ENCODE data around the gene FHIT. TPM values are rescaled to one million over a fixed set of nuclear protein-coding genes. Genes with fewer than 3 reads are reported as not detected.

The FHIT gene
- total RNA-seq, 2 donors from 2014 or later, result 10.4 to 15.8 TPM

DNA sequence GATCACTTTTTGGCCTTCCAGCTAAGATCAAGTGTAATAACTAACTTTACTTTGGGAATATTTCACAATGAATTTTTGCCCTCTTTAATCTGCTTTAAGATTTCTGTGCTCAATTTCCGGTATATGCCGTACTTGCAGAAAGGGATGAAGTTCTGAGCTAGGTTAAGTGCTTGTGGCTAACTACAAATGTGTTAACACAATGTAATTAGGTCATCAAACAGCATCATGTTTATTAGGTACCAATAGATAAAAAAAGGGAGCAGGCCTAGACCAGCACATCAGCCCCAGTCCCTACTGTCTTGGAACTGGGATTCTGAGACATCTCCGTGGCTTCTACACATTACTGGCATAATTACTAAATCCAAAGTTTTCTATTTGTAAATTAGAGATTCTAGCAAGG, 1268.7 kb downstream of the FHIT start:
- H3K27me3 ChIP-seq, result no peaks in the 10 kb centered on the region
- H3K9me3 ChIP-seq, result no peaks in the 10 kb centered on the region
- H3K4me1 ChIP-seq, result no peaks in the 10 kb centered on the region
- DNase-seq (no peak), ATAC-seq (no peak)
- no peak overlapping the region for H3K4me3 ChIP-seq
- TF ChIP-seq POLR2A (IDR thresholded peaks at IDR 0.05), result no peak
- TF ChIP-seq, protein P1, sequence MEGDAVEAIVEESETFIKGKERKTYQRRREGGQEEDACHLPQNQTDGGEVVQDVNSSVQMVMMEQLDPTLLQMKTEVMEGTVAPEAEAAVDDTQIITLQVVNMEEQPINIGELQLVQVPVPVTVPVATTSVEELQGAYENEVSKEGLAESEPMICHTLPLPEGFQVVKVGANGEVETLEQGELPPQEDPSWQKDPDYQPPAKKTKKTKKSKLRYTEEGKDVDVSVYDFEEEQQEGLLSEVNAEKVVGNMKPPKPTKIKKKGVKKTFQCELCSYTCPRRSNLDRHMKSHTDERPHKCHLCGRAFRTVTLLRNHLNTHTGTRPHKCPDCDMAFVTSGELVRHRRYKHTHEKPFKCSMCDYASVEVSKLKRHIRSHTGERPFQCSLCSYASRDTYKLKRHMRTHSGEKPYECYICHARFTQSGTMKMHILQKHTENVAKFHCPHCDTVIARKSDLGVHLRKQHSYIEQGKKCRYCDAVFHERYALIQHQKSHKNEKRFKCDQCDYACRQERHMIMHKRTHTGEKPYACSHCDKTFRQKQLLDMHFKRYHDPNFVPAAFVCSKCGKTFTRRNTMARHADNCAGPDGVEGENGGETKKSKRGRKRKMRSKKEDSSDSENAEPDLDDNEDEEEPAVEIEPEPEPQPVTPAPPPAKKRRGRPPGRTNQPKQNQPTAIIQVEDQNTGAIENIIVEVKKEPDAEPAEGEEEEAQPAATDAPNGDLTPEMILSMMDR (IDR thresholded peaks at IDR 0.05), result no peak
- no peak overlapping the region for H3K27ac ChIP-seq
- 93% methylated on average over 3 of the region's 3 CpGs for WGBS, 2 donors
- intact Hi-C loops (cut with DNase I), result no loop called here
- no peaks in the 10 kb centered on the region for H3K36me3 ChIP-seq (replicated peaks in 1 of 2; ENCODE audit: insufficient read depth in 1 of 2, low read depth in 2 of 2)

DNA sequence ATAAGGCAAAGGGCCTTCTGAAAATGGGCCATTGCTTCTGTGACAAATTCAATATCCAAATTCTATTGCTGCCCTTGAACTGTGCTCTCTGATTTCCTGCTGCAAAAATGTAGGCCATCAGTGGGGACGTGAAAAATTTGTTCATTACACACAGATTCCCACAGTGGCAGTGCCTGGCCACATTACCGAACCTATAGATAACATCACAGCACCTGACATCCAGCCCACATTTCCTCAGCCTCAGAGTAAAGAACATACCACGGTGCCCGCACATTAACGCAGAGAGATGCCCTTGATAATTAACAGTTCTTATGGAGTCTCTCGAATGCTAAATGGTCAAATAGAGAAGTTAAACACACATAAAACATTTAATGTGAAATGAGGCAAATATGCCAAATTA, 1269.9 kb downstream of the FHIT start:
- 63 to 66% methylated on average over 6 of the region's 6 CpGs for WGBS, 2 donors
- Histone ChIP-seq H3K9me3 (no peaks in the 10 kb centered on the region), H3K4me1 (no peaks in the 10 kb centered on the region), H3K36me3 (replicated peaks in 1 of 2; ENCODE audit: insufficient read depth in 1 of 2, low read depth in 2 of 2) (no peaks in the 10 kb centered on the region), H3K27me3 (no peaks in the 10 kb centered on the region), H3K27ac (no peak overlapping the region), H3K4me3 (no peak overlapping the region)
- intact Hi-C loops (cut with DNase I), result no loop called here
- TF ChIP-seq, protein P1 (IDR thresholded peaks at IDR 0.05), result no peak
- no peak for TF ChIP-seq POLR2A (IDR thresholded peaks at IDR 0.05)
- no peak for DNase-seq
- no peak for ATAC-seq

DNA sequence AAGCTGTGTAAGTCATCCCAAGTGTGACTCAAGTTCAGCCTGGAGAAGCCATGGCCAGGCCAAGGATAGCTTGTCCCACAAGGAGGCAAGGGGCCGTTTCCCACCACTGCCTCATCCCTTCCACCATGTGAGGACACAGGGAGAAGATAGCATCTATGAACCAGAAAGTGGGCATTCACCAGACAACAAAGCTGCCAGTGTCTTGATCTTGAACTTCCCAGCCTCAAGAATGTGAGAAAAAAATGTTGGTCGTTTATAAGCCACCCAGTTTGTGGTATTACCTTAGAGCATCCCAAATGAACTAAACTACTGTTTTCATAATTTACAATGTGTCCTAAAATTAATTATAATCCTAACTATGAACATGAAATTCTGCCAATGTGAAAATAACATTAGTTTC, 1270.7 kb downstream of the FHIT start:
- no peaks in the 10 kb centered on the region for H3K4me1 ChIP-seq
- no peak for TF ChIP-seq POLR2A (IDR thresholded peaks at IDR 0.05)
- TF ChIP-seq, protein P1 (IDR thresholded peaks at IDR 0.05), result no peak
- 36 to 41% methylated on average over 2 of the region's 2 CpGs for WGBS, 2 donors
- no peaks in the 10 kb centered on the region for H3K27me3 ChIP-seq
- ATAC-seq, result no peak
- no peaks in the 10 kb centered on the region for H3K9me3 ChIP-seq
- DNase-seq, result no peak
- intact Hi-C loops (cut with DNase I), result no loop called here
- H3K4me3 ChIP-seq, result no peak overlapping the region
- no peaks in the 10 kb centered on the region for H3K36me3 ChIP-seq (replicated peaks in 1 of 2; ENCODE audit: insufficient read depth in 1 of 2, low read depth in 2 of 2)
- no peak overlapping the region for H3K27ac ChIP-seq

DNA sequence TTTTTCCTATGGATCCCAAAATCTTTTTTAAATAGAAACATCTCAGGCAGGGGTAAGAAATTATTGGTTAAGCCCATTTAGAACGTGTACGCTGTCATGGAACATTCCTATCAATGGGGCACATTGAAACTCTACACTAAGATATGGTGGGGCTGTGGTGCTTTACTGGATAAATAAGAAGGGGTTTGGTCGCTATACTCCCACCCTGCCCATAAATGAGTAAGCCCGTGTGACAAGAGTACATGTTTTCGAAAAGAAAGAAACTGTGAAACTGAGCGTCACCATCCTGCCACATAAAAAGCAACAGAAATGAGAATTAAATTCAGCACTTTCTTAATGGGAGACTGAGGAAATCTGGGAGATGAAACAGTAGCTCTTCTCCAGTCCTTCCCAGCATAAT, 1271.7 kb downstream of the FHIT start:
- H3K4me3 ChIP-seq, result no peak overlapping the region
- no peaks in the 10 kb centered on the region for H3K27me3 ChIP-seq
- H3K9me3 ChIP-seq, result no peaks in the 10 kb centered on the region
- no peak for DNase-seq
- no peak for ATAC-seq
- no peaks in the 10 kb centered on the region for H3K36me3 ChIP-seq (replicated peaks in 1 of 2; ENCODE audit: insufficient read depth in 1 of 2, low read depth in 2 of 2)
- WGBS, 2 donors, result 87 to 96% methylated on average over 6 of the region's 6 CpGs
- intact Hi-C loops (cut with DNase I), result no loop called here
- no peak for TF ChIP-seq POLR2A (IDR thresholded peaks at IDR 0.05)
- TF ChIP-seq, protein P1 (IDR thresholded peaks at IDR 0.05), result no peak
- no peak overlapping the region for H3K27ac ChIP-seq
- H3K4me1 ChIP-seq, result no peaks in the 10 kb centered on the region

DNA sequence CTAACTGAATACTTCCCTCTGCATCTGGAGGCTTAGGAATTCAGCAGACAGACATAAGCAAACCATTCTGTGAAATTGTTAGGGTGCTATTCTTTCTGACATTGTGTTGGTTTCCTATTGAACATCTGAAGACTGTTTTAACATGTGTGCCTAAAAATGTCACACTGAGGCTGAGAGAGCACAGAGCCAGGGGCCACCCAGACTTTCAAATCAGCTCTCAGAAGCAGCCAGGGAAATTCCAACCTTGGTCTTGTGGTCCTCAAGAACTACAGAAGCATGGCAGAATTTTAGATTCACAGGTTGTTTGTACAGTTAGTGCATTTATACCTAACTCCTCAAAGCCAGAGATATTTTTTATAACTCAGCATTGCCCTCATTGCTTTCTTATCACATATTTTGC, 1272.3 kb downstream of the FHIT start:
- intact Hi-C loops (cut with DNase I), result no loop called here
- no peak for DNase-seq
- TF ChIP-seq, protein P1 (IDR thresholded peaks at IDR 0.05), result no peak
- TF ChIP-seq POLR2A (IDR thresholded peaks at IDR 0.05), result no peak
- Histone ChIP-seq H3K4me3 (no peak overlapping the region), H3K27me3 (no peaks in the 10 kb centered on the region), H3K36me3 (replicated peaks in 1 of 2; ENCODE audit: insufficient read depth in 1 of 2, low read depth in 2 of 2) (no peaks in the 10 kb centered on the region), H3K4me1 (no peaks in the 10 kb centered on the region), H3K9me3 (no peaks in the 10 kb centered on the region), H3K27ac (no peak overlapping the region)
- no peak for ATAC-seq
